Stimulated activated CD4-positive, alpha-beta T cell treated with anti-CD3 and anti-CD28 coated beads, TNF-alpha, amount 100 ng/mL, for 48 hours (primary cell): ENCODE measurements around the gene CUL5.

Experiments used
- DNase-seq, 3 donors: peaks; one replicate each; pipeline ENCODE4 v3.0.0-alpha.2; 2020; ENCODE audit warnings: low read depth in 3 of 3

CUL5 gene

DNA sequence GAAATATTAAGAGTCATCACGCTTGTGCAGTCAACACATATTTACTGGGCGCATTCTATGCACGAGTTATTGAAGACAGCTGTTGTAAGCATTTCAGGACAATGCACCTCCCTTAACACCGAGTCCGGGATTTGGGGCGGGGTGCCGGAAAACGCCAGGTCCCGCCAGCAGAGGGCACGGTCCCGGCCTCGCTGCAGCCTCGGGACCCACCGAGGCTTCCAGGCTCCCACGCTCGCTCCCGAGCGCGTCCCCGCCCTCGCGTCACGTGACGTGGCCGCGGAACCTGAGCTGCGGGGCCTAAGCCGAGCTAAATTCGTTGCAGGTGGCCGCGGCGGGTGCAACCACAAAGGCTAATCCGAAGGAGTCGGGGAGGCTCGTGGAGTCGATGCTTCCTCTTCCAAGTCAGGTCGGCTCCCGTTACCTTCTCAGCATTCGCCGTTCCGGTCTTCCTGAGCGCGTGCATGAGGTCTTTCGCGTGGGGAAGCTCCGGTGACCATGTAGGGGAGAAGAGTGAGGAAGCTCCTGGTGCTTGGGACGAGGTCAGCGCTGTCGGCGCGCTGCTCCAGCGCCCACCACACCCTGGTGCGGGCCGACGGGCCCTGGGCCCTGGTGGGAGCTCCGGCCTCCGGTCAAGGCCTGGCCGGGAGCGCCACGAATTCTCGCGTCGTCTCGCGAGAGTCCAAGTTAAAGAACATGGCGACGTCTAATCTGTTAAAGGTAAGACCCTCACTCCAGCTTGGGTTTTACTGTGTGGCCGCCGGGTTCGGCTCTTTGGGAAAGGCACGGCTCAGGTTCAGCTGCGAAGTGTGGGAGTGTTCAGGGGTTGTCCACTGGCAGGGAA is at the start of gene CUL5:
TSS of gene CUL5 (plus strand) at position 243 of the 841 bp plus-strand sequence. CDS start at position 694, 451 bp downstream.
- peak; percentile 81 to 88 (median 87) for DNase-seq

- no peak for DNase-seq
These were observed 47.2 kb upstream of the CUL5 start for GRCh38 chr11:107961480-107961879.

GRCh38 chr11:107962181-107962580 is 46.5 kb upstream of the CUL5 start:
- DNase-seq, result no peak

DNA sequence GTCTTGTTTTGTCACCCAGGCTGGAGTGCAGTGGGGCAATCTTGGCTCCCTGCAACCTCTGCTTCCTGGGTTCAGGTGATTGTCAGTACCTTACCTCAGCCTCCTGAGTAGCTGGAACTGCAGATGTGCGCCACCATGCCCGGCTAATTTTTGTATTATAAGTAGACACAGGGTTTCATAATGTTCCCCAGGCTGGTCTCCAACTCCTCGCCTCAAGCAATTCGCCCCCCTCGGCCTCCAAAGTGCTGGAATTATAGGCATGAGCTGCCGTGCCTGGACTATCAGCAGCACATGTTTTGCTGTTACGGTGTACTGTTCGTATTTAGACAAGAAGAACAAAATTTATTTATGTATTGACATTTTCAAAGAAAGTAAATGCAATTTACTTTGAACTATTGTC is 45.6 kb upstream of the CUL5 start:
- no peak for DNase-seq

DNA sequence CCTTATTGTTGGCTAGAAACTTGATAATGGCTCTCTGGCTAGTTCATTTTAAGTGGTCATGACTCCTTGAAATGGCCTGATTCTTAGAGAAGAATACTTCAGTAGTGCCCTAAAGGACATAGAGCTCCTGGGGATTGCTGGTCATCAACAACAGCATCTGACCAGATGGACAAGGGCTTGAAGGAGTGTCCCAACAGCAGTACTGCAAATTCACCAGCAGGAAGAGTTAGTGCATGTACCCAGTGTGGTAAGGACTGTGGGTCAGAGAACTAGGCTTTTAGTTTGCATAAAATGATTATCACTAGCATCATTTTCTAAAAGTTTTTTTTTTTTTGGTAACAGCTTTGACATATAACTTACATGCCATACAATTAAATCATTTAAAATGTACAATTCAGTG is 39.5 kb upstream of the CUL5 start:
- DNase-seq, result no peak

DNA sequence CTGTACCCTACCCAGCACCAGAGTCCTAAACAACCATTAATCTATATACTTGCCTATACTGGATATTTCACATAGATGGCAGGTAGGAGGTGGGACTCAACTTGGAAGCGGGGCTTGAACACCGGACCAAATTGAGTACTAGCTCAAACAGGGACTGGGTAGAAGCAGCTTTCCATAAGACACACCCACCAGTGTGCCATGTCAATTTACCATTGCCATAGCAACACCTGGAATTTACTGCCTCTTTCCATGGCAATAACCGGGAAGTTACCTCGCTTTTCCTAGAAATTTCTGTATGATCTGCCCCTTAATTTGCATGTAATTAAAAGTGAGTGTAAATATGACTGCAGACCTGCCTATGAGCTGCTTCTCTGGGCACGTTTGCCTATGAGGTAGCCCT is 38.6 kb upstream of the CUL5 start:
- DNase-seq, result no peak

GRCh38 chr11:107973641-107974040 is 35.1 kb upstream of the CUL5 start:
- no peak for DNase-seq

- DNase-seq, result no peak
These were observed 20.1 kb upstream of the CUL5 start for GRCh38 chr11:107988397-107989158.

DNA sequence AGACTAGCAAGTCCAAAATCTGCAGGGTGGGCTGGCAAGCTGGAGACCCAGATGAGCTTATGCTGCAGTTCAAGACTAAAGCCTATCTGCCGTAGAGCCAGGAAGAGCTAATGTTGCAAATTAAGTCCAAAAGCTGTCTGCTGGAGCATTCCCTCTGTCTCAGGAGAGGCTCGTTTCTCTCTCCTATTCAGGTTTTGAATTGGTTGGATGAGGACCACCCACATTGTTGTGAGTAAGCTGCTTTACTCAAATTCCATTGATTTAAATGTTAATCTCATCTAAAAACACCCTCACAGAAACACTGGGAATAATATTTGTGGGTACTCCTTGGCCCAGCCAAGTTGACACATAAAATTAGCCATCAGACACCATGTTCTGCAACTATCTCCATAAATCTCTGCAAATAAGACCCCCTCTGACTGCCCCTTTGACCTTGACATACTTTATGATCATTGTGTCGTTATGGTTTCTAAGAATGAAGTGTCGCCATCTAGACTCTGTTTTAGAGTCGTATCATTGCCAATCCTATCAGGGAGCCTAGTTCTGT is 16.8 kb upstream of the CUL5 start:
- DNase-seq, result no peak

- DNase-seq, result no peak
These were observed 12.5 kb upstream of the CUL5 start for GRCh38 chr11:107996006-107996776.

GRCh38 chr11:107998761-107999160 is 9.9 kb upstream of the CUL5 start:
- DNase-seq, result no peak

DNA sequence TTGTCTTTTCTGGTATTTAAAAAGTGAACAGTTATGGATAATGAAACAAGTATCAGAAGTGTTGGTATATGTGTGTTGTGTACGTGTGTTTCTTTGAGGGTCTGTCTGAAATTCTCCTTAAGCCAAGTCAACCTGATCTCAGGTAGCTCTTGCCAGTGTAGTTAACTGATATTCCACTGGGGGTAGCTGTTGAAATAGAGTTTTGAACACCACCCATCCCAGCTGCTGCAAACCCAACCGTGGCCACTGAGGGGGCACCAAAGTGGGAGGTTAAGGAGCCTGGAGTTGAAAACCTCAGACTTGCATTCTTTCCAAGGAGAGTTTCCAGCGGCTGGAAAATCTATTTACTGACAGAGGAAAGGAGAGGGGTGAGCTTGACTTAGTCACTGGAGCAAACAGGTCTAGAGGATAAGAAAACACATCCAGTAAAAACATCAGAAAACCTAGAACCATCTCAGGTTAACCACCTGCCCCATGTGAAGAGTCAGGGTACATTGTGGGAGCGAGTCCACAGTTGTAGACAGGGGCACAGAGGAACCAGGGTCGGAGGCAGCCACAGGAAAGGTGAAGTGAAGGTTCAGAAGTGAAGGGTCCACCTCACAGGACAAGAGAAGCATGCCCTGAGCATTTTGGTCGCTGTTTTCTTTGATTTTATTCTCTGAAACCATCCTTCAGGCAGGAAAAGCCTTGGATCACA is 8.8 kb upstream of the CUL5 start:
- peak in 1 of 3 donors; percentile 11 for DNase-seq

DNA sequence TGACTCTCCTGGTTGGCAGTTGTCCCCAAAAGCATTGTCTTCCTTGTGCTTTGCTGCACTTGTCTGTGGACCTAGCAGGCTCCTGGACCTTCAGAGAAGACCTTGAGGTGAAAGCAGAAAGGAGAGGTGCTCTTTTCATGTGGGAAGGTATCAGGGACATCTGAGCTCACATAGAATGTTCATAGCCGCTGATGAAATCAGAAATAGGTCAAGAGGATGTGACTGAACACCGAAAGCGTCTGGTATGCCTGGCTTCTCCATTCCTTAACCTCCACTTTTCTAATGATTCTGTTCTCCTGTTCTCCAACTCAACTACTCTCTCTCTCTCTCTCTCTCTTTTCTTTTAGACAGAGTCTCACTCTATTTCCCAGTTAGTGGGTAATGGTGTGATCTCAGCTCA is 6.2 kb upstream of the CUL5 start:
- DNase-seq, result no peak

- DNase-seq, result no peak
These were observed 5.1 kb upstream of the CUL5 start for GRCh38 chr11:108003623-108004022.

- DNase-seq, result no peak
These were observed 879 bp upstream of the CUL5 start for GRCh38 chr11:108007819-108008218.

DNA sequence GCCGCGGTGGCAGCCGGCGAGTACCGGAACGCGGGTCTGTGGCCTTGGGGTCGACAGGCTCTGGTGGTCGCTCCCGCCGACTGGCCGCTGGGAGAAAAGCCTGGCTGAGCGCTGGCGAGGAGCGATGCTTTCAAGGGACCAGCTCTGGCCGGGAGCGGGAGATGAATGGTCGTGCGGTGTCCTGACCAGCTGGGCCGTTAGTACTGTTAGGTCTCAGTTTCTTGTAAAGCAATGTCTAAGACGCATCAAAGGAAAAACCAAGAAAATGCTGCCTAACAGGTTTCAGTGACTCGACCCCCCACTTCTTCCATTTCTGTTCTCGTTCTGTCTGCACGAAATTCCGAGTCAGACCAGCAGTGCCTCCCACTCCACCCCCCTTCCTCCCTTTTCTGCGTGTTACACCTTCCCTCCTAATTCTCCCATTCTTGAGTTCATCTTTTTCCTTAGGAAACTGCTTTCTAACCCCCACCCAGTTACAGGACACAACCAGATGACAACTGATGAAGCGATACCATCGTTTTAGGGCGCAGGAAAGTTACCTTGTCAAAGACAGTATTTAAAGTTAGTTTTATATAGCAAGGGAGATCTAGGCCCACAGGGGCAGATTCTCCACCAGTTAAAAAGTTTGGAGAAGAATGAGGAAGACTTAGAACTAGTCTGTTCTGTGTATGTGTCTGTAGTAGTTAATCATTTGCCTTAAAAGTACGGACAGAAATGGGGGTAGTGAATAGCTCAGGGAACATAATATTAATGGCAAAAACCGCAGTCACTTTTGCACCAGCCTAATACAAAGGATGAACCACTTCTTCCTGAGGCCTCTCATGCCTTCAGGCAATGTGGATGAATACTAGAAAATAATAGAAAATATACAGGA is 1.0 kb downstream of the CUL5 start:
- no peak for DNase-seq

GRCh38 chr11:108012139-108012725 is 3.5 kb downstream of the CUL5 start:
- DNase-seq, result no peak

DNA sequence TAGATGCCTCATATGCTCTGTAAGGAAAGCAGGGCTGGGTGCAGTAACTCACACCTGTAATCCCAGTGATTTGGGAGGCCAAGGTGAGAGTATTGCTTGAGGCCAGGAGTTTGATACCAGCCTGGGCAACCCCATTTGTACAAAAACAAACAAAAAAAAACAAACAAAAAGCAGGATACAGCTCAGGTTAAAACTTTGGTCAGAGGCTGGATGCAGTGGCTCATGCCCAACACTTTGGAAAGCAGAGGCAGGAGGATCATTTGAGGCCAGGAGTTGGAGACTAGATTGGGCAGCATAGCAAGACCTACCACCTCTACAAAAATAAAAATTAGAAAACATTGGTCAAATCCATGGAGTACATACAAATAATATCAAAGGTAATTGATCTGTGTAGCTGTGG is 7.9 kb downstream of the CUL5 start:
- no peak for DNase-seq

DNA sequence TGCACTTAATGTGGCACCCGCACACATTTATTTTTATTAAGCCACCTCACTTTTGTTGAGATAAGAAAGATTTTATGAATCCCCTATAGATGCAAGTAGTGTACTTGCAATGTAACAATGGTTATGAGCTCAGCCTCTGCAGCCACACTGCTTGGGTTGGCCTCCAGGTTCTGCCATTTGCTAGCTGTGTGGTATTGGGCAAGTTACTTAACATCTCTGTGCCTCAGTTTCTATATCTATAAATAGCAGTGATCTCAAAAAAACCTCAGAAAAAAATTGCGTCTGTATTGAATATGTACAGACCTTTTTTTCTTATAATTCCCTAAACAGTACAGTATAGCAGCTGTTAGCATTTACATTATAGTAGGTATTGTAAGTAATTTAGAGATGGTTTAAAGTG is 10.0 kb downstream of the CUL5 start:
- no peak for DNase-seq
